ENCODE data around the gene C10orf71. TPM values are rescaled to one million over a fixed set of nuclear protein-coding genes. Genes with fewer than 3 reads are reported as not detected.

The C10orf71 gene
- total RNA-seq, 1 experiment from 2014 or later: not detected

DNA sequence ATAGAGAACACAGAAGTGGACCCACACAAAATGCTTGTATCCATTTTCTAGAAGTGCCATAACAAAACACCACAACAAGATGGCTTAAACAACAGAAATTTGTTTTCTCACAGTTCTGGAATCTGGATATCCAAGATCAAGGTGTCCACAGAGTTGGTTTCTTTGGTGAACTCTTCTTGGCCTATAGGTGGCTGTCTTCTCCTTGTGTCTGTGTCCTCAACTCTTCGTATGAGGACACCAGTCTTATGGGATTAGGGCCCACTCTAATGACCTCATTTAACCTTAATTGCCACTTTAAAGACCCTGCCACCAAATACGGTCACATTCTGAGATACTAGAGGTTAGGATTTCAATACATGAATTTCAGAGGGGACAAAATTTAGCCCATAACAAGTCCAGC, 30.8 kb upstream of the C10orf71 start:
- ATAC-seq (no peak), DNase-seq (ENCODE audit: low read depth, low spot score) (no peak)
- in situ Hi-C loops (cut with HindIII; ENCODE audit: low pct_unique_long_range_greater_than_20kb, low sequenced_read_pairs) (no loop called here), intact Hi-C loops (cut with micrococcal nuclease; ENCODE audit: unreplicated experiment) (no loop called here)
- Histone ChIP-seq H3K36me3 (ENCODE audit: control insufficient read depth, insufficient read depth, low read length) (no peaks in the 10 kb centered on the region), H3K27ac (ENCODE audit: low read length) (no peak overlapping the region), H3K4me1 (ENCODE audit: control insufficient read depth, insufficient read depth, low read length) (no peaks in the 10 kb centered on the region), H3K27me3 (ENCODE audit: control insufficient read depth, insufficient read depth, low read length) (no peaks in the 10 kb centered on the region; the same call in 1 of the 2 replicates), H3K9me3 (ENCODE audit: control insufficient read depth, insufficient read depth, low read depth, low read length) (peaks cover 12% of the 10 kb centered on the region), H3K4me3 (ENCODE audit: low read depth in 2 of 2, low read length in 2 of 2) (no peak overlapping the region)
- no TSS peak for BruUV-seq (replicated peaks)
- POLR2A ChIA-PET: no interaction called here
- TF ChIP-seq, protein P1, sequence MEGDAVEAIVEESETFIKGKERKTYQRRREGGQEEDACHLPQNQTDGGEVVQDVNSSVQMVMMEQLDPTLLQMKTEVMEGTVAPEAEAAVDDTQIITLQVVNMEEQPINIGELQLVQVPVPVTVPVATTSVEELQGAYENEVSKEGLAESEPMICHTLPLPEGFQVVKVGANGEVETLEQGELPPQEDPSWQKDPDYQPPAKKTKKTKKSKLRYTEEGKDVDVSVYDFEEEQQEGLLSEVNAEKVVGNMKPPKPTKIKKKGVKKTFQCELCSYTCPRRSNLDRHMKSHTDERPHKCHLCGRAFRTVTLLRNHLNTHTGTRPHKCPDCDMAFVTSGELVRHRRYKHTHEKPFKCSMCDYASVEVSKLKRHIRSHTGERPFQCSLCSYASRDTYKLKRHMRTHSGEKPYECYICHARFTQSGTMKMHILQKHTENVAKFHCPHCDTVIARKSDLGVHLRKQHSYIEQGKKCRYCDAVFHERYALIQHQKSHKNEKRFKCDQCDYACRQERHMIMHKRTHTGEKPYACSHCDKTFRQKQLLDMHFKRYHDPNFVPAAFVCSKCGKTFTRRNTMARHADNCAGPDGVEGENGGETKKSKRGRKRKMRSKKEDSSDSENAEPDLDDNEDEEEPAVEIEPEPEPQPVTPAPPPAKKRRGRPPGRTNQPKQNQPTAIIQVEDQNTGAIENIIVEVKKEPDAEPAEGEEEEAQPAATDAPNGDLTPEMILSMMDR (IDR thresholded peaks at IDR 0.05): no peak
- no peak for TF ChIP-seq SIN3A (IDR thresholded peaks at IDR 0.05; ENCODE audit: borderline replicate concordance, insufficient read depth, low read depth, low read length)
- no peak for TF ChIP-seq POLR2AphosphoS5 (IDR thresholded peaks at IDR 0.05; ENCODE audit: low read depth, low read length)
- no peak for TF ChIP-seq REST (IDR thresholded peaks at IDR 0.05; ENCODE audit: insufficient read depth in 1 of 2, low read depth in 2 of 2, low read length in 1 of 2)
- CTCF ChIA-PET: no interaction called here

GRCh38 chr10:49269523-49269922, 29.4 kb upstream of the C10orf71 start:
- BruUV-seq (replicated peaks): no TSS peak
- TF ChIP-seq, protein P1 (IDR thresholded peaks at IDR 0.05): no peak
- no peak for TF ChIP-seq POLR2AphosphoS5 (IDR thresholded peaks at IDR 0.05; ENCODE audit: low read depth, low read length)
- TF ChIP-seq REST (IDR thresholded peaks at IDR 0.05; ENCODE audit: insufficient read depth in 1 of 2, low read depth in 2 of 2, low read length in 1 of 2): no peak
- no peak for ATAC-seq

More at GRCh38 chr10:49269523-49269922, 29.4 kb upstream of the C10orf71 start:
- no peaks in the 10 kb centered on the region; the same call in 1 of the 2 replicates for H3K27me3 ChIP-seq (ENCODE audit: control insufficient read depth, insufficient read depth, low read length)
- DNase-seq (ENCODE audit: low read depth, low spot score): no peak
- in situ Hi-C loops (cut with HindIII; ENCODE audit: low pct_unique_long_range_greater_than_20kb, low sequenced_read_pairs) (no loop called here), intact Hi-C loops (cut with micrococcal nuclease; ENCODE audit: unreplicated experiment) (no loop called here)
- CTCF ChIA-PET: no interaction called here
- no peak overlapping the region for H3K27ac ChIP-seq (ENCODE audit: low read length)
- H3K4me1 ChIP-seq (ENCODE audit: control insufficient read depth, insufficient read depth, low read length): no peaks in the 10 kb centered on the region
- H3K9me3 ChIP-seq (ENCODE audit: control insufficient read depth, insufficient read depth, low read depth, low read length): peaks cover 12% of the 10 kb centered on the region
- no peaks in the 10 kb centered on the region for H3K36me3 ChIP-seq (ENCODE audit: control insufficient read depth, insufficient read depth, low read length)
- POLR2A ChIA-PET: no interaction called here
- H3K4me3 ChIP-seq (ENCODE audit: low read depth in 2 of 2, low read length in 2 of 2): no peak overlapping the region
